HK-2 (cell line): ENCODE data around the gene APPBP2.
"Not testable (repeated sequence)": the region's sequence is repeated elsewhere in the genome, so short reads cannot be mapped to it uniquely, and the experiment has no call there.

Source experiments
- DNase-seq: peaks from one replicate; pipeline ENCODE4 v3.0.0-alpha.2; 2018; ENCODE audit not compliant: unreplicated experiment

The APPBP2 gene, protein sequence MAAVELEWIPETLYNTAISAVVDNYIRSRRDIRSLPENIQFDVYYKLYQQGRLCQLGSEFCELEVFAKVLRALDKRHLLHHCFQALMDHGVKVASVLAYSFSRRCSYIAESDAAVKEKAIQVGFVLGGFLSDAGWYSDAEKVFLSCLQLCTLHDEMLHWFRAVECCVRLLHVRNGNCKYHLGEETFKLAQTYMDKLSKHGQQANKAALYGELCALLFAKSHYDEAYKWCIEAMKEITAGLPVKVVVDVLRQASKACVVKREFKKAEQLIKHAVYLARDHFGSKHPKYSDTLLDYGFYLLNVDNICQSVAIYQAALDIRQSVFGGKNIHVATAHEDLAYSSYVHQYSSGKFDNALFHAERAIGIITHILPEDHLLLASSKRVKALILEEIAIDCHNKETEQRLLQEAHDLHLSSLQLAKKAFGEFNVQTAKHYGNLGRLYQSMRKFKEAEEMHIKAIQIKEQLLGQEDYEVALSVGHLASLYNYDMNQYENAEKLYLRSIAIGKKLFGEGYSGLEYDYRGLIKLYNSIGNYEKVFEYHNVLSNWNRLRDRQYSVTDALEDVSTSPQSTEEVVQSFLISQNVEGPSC

DNA sequence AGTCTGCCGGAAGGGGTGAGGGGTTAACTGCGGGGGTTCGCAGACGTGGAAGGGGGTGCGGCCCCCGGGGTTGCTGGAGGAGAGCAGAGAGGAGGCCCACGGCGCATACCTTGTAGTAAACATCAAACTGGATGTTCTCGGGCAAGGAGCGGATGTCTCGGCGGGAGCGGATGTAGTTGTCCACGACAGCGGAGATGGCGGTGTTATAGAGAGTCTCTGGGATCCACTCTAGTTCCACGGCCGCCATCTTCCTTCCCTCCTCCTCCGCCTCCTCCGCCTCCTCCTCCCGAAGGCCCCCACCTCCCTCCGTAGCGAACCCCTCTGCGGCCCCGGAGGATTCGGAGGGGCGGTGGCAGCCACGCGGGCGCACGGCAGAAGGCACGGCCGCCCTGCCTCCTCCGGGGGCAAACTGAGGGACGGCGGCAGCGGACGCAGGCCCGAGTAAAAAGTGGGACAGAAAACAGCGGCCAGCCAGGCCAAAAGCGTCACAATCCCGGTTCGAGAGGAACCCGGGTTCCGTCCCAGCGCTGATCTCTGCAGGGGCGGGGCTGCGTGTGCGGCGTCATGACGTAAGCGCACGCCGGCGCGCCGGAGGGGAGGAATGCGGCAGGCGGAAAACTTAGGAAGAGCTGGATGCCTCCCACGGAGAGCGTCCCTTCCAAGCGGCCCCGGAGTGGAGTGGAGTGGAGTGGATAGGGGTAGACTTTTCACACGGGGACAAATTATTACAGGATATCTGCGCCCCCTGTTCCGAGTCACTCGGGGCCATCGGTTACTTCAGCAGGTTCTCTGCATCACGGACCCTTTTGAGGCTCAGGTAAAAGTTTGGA lies at the start of gene APPBP2:
Gene APPBP2, minus strand, starts transcription at position 558 of the 830 bp plus-strand sequence. Its CDS starts 311 bp downstream, at position 247.
- DNase-seq: peak; percentile 85

DNA sequence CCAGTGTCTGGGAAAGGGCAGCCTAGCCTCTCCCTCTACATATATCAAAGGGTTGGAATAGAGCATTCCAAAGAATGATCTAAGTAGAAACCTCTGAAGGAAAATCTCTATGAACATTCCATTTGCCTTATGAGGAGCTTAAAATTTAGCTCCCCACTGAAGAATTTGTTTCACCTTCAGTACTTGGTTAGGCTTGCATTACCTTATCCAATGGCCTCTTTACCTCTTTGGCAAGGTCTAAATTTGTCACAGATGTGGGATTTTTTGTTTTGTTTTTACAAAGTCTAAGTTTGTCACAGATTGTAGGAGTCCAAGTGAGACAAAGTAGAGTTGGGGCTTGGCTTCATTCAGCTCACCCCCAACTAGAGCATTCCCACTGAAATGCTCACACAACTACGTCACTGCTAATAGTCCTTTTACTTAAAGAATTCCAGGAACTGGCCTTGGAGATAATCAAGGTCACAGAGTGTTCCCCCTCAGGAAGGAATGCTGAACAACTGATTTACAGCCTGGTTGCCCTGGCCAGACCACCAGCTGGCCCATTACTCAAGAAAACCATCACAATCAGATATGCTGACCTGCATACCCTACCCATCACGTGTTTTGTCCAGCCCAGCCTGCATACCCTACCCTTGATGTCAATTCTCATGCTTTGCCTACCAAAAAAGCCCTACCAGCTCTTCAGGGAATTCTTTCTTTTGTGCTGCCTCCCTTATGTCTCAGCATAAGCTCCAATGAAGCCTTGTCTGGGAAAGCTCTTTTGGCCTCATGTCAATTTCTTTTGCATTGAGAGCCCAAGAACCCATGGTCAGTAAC lies 47.4 kb upstream of the APPBP2 start:
- DNase-seq: peak; percentile 49

DNA sequence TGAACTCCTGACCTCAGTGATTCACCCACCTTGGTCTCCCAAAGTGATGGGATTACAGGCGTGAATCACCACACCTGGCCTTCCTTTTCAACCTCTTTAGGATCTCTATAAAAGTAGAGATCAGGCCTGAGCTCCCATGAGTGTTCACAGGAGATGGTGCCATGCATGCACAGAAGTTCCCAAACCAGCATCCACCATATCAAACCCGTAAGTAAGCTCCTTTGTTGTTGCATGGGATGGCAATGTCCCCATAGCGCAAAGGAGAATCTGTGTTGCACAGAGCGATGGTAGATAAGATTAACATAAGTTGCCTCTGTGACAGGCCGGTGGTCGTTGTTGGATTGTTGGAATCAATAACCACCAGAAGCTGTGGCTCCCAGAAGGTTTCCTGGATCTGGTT lies 39.2 kb upstream of the APPBP2 start:
- no peak for DNase-seq

DNA sequence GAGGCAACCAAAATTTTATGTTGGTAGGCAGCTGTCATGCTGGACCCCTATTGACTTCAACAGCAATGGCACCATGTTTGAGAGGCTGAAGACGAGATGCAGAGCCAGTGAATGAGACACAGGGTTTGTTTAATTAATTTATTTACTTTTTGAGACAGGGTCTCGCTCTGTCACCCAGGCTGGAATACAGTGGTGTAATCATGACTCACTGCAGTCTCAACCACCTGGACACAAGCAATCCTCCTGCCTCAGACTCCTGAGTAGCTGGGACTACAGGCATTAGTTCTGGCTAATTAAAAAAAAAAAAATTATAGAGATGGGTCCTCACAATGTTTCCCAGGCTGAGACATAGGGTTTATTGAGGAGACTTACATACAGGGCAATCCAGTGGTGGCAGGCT lies 37.7 kb upstream of the APPBP2 start:
- DNase-seq: no peak

DNA sequence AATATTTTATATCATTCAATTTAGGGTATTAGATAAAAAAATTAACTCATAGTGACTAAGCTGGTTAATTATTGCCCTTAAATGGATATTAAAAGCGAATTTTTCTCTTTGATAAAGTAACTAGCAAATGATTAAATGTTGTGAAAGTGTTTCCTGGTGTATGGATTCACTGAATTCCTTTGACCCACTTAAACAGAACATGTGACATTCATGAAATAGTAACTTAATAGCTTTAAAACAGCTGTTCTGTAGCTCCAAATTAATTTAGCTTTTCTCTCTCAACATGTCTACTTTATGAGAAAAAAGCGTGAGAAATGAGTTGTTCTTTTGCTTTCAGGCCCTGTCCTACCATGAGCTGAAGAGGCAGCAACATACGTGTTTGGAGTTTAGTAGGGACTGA lies 36.4 kb upstream of the APPBP2 start:
- DNase-seq: no peak

DNA sequence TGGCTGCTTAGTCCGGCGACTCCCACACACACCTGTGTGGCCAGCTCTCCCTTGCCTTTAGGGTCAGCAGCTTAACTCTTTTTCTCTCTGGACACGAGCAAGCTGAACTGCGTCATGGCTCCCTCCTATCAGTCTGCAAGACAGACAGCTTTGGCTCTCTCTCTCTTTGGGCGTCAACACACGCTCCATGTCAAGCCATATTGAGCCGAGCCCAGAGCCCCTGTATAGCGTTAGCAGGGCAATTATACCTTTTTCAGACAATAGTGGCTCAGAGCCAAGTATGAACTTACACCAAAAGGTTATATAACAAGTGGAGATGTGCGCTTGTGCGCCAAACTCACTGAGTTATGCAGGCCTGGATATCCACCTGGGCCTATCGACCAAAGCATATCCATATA lies 34.8 kb upstream of the APPBP2 start:
- DNase-seq: no peak

DNA sequence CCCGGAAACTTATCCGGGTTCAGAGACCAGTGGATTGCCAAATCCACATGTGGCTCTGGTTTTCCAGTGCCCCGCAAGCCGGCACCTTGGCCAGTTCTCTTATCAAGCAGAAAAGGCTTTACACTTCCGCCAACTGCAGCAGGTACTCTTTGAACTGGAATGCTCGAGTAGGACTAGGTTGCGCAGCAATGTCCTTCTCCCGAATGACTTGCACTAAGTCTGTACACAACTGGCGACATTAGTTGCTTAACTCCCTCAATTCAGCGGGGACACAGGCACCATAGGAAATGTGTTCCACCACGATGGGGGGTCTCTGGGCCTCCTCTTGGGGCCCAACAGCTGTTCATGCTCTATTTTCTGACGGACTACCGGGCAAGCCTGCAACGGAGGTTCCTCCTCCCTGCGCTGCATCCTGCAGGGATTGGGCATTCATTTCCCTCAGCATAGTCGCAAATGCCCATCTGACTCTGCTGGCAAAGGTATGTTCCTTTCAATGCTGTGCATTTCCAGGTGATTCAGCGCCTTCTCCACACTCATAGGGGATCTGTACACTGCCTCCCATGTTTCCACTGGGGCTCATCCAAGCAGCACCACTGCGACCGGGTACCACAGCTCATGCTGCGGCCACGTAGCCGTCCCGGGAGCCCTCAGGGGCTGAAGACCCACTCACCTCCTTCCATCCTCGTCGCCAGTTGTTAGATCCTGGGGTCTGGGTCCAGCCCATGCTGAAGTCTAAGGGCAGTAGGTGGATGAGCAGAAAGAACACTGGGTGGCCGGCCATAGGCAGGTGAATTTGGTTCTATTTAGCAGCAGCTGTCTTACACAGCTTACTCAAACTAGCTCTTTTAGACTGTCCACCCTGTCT lies 34.2 kb upstream of the APPBP2 start:
- DNase-seq: no peak

DNA sequence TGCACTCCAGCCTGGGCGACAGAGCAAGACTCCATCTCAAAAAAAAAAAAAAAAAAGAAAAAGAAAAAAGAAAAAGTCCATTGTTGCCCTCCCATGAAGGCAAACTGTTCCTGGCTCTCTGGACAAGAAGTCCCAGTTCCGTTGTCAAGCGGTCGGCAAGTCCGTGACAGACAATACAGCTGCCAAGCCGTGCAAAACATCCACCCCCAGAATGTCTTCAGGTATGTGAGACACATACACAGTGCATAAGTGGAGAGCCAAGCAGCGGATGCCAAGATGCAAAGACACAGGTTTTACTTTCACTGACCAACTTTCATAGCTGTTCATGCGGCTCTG lies 33.6 kb upstream of the APPBP2 start:
- DNase-seq: no peak

DNA sequence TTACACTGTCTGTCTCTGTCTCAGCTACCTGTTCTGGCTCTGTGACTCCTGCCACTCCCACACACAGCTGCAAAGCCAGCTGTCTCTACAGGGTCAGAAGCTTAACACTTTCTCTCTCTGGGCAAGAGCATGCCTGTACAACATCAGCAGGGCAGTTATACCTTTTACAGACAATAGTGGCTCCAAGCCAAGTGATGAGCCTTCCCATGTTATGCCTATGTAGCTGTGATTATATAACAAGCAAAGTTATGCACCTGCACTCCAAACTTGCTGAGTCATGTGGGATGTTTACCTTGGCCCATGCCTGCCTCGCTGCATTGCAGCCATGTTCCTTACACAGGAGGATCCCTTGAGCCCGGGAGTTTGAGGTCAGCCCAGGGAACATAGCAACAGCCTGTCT lies 31.8 kb upstream of the APPBP2 start:
- DNase-seq: no peak

DNA sequence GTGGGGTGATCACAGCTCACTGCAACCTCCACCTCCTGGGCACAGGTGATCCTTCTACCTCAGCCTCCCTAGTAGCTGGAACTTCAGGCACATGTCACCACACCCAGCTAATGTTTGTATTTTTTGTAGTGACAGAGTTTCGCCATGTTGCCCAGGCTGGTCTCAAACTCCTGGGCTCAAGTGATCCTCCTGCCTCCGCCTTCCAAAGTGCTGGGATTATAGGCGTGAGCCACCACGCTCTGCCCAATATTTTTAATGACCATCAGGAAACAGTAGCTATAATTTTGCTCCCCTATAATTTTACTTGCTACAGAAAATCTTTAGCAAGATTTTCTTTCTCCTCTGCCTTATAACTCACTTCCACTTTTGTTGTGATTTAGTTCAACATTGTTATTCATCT lies 29.7 kb upstream of the APPBP2 start:
- no peak for DNase-seq

DNA sequence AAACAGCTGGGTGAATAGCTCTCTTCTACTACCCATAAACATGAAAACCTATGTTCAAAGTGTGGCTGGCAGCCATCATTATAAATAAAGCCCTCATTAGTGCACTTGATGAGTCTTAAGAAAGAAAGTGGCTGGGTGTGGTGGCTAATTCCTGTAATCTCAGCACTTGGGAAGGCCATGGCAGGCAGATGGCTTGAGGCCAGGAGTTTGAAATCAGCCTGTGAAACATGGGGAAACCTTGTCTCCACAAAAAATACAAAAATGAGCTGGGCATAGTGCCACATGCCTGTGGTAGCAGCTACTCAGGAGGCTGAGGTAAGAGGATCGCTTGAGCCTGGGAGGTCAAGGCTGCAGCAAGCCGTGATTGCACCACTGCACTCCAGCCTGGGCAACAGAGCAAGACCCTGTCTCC lies 28.3 kb upstream of the APPBP2 start:
- peak; percentile 43 for DNase-seq

DNA sequence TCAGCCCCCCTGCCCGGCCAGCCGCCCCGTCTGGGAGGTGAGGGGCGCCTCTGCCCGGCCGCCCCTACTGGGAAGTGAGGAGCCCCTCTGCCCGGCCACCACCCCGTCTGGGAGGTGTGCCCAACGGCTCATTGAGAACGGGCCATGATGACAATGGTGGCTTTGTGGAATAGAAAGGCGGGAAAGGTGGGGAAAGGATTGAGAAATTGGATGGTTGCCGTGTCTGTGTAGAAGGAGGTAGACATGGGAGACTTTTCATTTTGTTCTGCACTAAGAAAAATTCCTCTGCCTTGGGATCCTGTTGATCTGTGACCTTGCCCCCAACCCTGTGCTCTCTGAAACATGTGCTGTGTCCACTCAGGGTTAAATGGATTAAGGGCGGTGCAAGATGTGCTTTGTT lies 26.2 kb upstream of the APPBP2 start:
- DNase-seq: not testable (repeated sequence)

DNA sequence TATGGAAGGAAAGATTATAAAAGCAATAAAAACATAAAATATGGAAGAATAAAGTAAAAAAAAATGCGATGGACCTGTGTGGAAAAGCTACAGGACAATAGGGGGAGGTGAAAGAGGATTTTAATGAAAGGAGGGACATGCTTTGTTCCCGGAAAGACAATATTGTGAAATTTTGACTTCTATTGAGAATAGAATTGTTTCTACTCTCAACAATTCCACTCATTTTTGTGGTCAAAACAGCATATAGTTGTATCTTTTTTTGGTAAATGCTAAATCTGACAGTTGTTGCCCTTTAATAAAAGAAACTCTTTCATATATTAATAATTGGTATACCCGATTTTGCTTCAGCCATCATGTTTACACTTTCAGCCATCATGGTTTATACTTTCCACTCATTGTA lies 22.9 kb upstream of the APPBP2 start:
- DNase-seq: no peak

DNA sequence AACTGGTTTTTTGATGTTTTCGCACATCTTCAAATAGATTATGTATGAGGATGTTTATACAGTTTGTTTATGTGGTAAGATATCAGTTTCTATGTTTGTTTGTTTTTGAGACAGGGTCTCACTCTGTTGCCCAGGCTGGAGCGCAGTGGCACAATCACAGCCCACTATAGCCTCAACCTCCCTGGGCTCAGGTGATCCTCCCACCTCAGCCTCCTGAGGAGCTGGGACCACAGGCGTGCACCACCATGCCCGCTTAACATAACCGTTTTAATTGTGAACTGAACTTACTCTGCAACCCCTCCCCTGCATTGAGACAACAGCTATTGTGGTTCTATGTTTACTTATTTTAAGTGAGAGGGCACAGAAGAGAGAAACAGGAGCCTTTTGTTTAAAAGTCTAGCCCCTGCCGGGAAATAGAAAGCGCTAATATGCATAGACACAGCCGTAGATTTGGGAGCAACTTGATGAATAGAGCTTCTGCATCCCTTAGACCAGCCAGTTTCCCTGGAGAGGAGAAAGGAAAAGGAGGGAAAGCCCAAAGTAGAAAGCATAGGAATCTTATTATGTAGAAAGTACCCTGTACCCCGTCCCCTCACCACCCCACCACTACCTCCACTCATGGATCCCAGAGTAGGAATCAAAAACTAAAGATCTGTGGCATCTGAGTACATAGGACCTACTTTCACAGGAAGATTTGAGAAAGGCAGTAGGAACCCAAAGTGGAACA lies 19.6 kb upstream of the APPBP2 start:
- DNase-seq: no peak

DNA sequence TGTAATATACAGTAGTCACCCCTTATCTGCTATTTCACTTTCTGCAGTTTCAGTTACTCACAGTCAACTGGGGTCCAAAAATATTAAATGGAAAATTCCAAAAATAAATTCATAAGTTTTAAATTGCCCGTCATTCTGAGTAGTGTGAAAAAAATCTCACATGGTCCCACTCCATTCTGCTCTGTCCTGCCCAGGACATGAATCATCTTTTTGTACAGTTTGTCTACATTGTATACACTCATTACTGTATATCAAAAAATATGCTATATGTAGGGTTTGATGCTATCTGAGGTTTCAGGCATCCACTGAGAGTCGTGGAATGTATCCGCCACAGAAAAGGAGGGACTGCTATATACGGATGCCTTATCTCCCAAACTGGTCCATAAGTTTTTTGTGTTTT lies 16.0 kb upstream of the APPBP2 start:
- DNase-seq: no peak

DNA sequence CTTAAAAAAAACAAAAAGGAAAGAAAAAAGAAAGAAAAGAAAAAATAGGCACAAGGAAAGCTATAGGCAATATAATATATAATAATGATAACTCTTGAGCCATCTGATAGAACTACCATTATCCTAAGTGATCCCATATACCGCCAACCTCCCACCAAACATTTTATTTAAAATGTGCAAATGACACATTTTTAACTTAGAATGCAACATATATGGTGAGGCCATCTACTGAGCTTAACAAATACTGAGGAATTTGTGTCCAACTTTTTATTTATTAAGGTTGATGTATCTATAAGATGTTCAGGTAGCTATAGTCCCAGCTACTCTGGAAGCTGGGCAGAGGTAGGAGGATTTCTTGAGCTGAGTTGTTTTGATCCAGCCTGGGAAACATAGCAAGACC lies 14.4 kb upstream of the APPBP2 start:
- no peak for DNase-seq

DNA sequence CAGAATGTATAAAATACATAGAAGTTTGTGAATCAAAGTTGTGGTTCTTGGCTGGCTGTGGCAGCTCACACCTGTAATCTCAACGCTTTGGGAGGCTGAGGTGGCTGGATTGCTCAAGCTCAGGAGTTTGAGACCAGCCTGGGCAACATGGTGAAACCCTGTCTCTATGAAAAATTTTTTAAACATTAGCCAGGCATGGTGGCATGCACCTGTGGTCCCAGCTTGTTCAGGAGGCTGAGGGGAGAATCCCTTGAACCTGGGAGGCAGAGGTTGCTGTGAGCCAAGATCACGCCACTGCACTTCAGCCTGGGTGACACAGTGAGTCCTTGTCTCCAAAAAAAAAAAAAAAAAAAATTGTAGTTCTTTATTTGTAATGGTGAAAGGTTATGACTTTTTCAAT lies 13.8 kb upstream of the APPBP2 start:
- DNase-seq: no peak

DNA sequence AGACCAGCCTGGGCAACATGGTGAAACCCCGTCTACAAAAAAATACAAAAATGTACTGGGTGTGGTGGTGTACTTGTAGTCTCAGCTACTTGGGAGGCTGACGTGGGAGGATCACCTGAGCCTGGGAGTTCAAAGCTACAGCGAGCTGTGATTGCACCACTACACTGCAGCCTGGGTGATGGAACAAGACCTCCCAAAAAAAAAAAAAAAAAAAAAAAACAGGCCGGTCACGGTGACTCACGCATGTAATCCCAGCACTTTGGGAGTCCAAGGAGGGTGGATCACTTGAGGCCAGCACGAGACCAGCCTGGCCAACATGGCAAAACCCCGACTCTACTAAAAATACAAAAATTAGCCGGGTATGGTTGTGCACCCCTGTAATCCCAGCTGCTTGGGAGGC lies 12.7 kb upstream of the APPBP2 start:
- DNase-seq: no peak

DNA sequence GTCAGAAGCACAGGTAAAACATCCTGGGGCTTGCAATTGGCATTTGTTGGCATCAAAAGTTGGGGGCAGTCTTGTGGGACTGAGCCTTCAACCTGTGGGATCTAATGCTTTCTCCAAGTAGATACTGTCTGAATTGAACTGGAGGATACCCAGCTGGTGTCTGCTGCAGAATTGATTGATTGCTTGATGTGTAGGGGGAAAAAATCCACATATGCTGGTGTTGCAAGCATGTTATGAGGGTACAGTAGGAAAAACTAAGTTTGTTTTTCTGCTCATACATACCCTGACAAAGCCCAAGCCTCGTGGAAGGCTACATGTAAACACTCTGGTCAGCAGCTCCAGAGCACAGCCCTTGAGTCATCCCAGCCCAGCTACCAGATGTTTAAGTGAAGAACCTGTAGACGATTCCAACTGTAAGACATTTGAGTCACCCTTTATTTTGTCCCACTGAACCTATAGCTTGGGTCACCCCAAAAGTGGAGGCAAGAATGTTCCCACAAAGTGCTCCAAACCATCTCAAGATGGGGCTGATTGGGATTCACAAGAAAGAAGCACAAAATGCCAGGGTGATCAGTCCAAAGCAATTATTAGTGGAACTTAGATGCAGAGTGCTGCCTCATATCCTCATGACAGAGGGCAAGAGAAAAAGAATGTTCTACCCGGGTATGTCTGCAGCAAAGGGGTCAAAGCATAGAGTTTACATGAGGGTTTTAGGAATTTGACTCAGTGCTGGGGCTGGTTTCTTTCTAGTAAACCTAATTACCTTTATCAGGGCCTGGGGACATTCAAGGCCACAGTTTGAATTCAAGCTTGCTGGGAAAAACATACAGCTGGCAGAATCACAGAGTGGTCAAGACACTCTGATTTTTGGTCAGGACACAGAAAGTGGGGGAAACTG lies 9.6 kb upstream of the APPBP2 start:
- no peak for DNase-seq
